WTC11 (cell line): ENCODE data around the gene TMEM238. TPM values are rescaled to one million over a fixed set of nuclear protein-coding genes. Genes with fewer than 3 reads are reported as not detected.

ENCODE experiments used
- CDX4 ChIP-seq: fragments of 250-450 bp; sonication (Bioruptor Pico); IDR thresholded peaks from 2 replicates; pipeline ENCODE4 v1.9.0; 2021; ENCODE audit warnings: moderate library complexity, mild to moderate bottlenecking, inconsistent platforms, borderline replicate concordance
- CREB1 ChIP-seq: sonication (generic); formaldehyde crosslinking; IDR thresholded peaks from 2 replicates; pipeline ENCODE4 v1.8.0; 2023; ENCODE audit warnings: mild to moderate bottlenecking, missing genetic modification reagents
- CREM ChIP-seq: sonication (generic); formaldehyde crosslinking; IDR thresholded peaks from 2 replicates; pipeline ENCODE4 v1.8.1; 2022; ENCODE audit warnings: mild to moderate bottlenecking, missing genetic modification reagents, moderate library complexity
- FOXP1 ChIP-seq: sonication (generic); formaldehyde crosslinking; IDR thresholded peaks from 2 replicates; pipeline ENCODE4 v1.8.0; 2022; ENCODE audit warnings: missing genetic modification reagents, mild to moderate bottlenecking, moderate library complexity, borderline replicate concordance
- FOXP4 ChIP-seq: sonication (generic); formaldehyde crosslinking; IDR thresholded peaks from 2 replicates; pipeline ENCODE4 v1.8.0; 2022; ENCODE audit warnings: mild to moderate bottlenecking, missing genetic modification reagents
- GTF2I ChIP-seq: fragments of 250-450 bp; sonication (Bioruptor Pico); conservative IDR thresholded peaks from 2 replicates; pipeline ENCODE4 v1.4.0; 2021; ENCODE audit warnings: mild to moderate bottlenecking
- JAZF1 ChIP-seq: fragments of 250-450 bp; sonication (Bioruptor Pico); IDR thresholded peaks from 2 replicates; pipeline ENCODE4 v1.9.0; 2021; ENCODE audit warnings: moderate library complexity, mild to moderate bottlenecking, inconsistent platforms
- KAT7 ChIP-seq: sonication (generic); formaldehyde crosslinking; IDR thresholded peaks from 2 replicates; pipeline ENCODE4 v1.8.1; 2023; ENCODE audit warnings: missing genetic modification reagents, mild to moderate bottlenecking, borderline replicate concordance
- NFE2L1 ChIP-seq: sonication (generic); formaldehyde crosslinking; IDR thresholded peaks from 2 replicates; pipeline ENCODE4 v1.8.1; 2023; ENCODE audit warnings: missing genetic modification reagents
- OVOL2 ChIP-seq: fragments of 250-450 bp; sonication (Bioruptor Pico); IDR thresholded peaks from 2 replicates; pipeline ENCODE4 v1.9.0; 2021; ENCODE audit warnings: mild to moderate bottlenecking, borderline replicate concordance
- PRDM15 ChIP-seq: sonication (generic); formaldehyde crosslinking; IDR thresholded peaks from 2 replicates; pipeline ENCODE4 v1.8.0; 2022; ENCODE audit warnings: missing genetic modification reagents
- TCF7 ChIP-seq: sonication (generic); formaldehyde crosslinking; IDR thresholded peaks from 2 replicates; pipeline ENCODE4 v1.8.0; 2022; ENCODE audit warnings: mild to moderate bottlenecking, low read depth, missing genetic modification reagents, moderate library complexity
- ZNF121 ChIP-seq: sonication (generic); formaldehyde crosslinking; IDR thresholded peaks from 2 replicates; pipeline ENCODE4 v1.8.0; 2023; ENCODE audit warnings: missing genetic modification reagents
- ZNF317 ChIP-seq: sonication (generic); formaldehyde crosslinking; IDR thresholded peaks from 2 replicates; pipeline ENCODE4 v1.8.1; 2023; ENCODE audit warnings: low read depth, mild to moderate bottlenecking, moderate library complexity, missing genetic modification reagents, borderline replicate concordance
- ZNF416 ChIP-seq: fragments of 250-450 bp; sonication (Bioruptor Pico); IDR thresholded peaks from 2 replicates; pipeline ENCODE4 v1.9.0; 2021; ENCODE audit warnings: mild to moderate bottlenecking, inconsistent platforms
- total RNA-seq: library from RNA; stranded (reverse); gene quantifications from 3 replicates; pipeline ENCODE4 v1.2.3, GENCODE V29; 2021
- TF ChIP-seq, protein P1 (sequence below): fragments of 200-600 bp; IDR thresholded peaks from 2 replicates; pipeline ENCODE4 v1.8.0; 2022; ENCODE audit warnings: antibody characterized with exemption
- TF ChIP-seq, protein P2 (sequence below): sonication (generic); formaldehyde crosslinking; IDR thresholded peaks from 2 replicates; pipeline ENCODE4 v1.8.1; 2022; ENCODE audit warnings: mild to moderate bottlenecking, moderate library complexity, missing genetic modification reagents
- TF ChIP-seq, protein P3 (sequence below): sonication (generic); formaldehyde crosslinking; IDR thresholded peaks from 2 replicates; pipeline ENCODE4 v1.8.1; 2023; ENCODE audit warnings: mild to moderate bottlenecking, missing genetic modification reagents
- TF ChIP-seq, protein P4 (sequence below): fragments of 250-450 bp; sonication (Bioruptor Pico); IDR thresholded peaks from 2 replicates; pipeline ENCODE4 v1.9.0; 2021; ENCODE audit warnings: mild to moderate bottlenecking
- TF ChIP-seq, protein P5 (sequence below): sonication (generic); formaldehyde crosslinking; IDR thresholded peaks from 2 replicates; pipeline ENCODE4 v1.8.1; 2023; ENCODE audit warnings: mild to moderate bottlenecking, moderate library complexity, missing genetic modification reagents
- TF ChIP-seq, protein P6 (sequence below): sonication (generic); formaldehyde crosslinking; IDR thresholded peaks from 2 replicates; pipeline ENCODE4 v1.8.1; 2022; ENCODE audit warnings: mild to moderate bottlenecking, missing genetic modification reagents, moderate library complexity, borderline replicate concordance

The TMEM238 gene
- total RNA-seq, 1 experiment from 2014 or later: 8.3 TPM

GRCh38 chr19:55385724-55386492 is 1.8 kb upstream of the TMEM238 start, which contains the start of gene RPL28 (continued):
- TF ChIP-seq, protein P1, sequence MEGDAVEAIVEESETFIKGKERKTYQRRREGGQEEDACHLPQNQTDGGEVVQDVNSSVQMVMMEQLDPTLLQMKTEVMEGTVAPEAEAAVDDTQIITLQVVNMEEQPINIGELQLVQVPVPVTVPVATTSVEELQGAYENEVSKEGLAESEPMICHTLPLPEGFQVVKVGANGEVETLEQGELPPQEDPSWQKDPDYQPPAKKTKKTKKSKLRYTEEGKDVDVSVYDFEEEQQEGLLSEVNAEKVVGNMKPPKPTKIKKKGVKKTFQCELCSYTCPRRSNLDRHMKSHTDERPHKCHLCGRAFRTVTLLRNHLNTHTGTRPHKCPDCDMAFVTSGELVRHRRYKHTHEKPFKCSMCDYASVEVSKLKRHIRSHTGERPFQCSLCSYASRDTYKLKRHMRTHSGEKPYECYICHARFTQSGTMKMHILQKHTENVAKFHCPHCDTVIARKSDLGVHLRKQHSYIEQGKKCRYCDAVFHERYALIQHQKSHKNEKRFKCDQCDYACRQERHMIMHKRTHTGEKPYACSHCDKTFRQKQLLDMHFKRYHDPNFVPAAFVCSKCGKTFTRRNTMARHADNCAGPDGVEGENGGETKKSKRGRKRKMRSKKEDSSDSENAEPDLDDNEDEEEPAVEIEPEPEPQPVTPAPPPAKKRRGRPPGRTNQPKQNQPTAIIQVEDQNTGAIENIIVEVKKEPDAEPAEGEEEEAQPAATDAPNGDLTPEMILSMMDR: no peak
- 0 out of 2 replicates have a peak, but pooled peaks have one; percentile 54 for TF ChIP-seq CREB1 (CRISPR knock-in tag)
- no peak for TF ChIP-seq ZNF121 (CRISPR knock-in tag)
- TF ChIP-seq FOXP4: peak; percentile 54; the same call in 1 of the 2 replicates
- no peak for TF ChIP-seq GTF2I (CRISPR knock-in tag)
- no peak for TF ChIP-seq TCF7 (CRISPR knock-in tag)
- TF ChIP-seq CDX4 (CRISPR knock-in tag): no peak
- TF ChIP-seq PRDM15 (CRISPR knock-in tag): no peak
- TF ChIP-seq, protein P2, sequence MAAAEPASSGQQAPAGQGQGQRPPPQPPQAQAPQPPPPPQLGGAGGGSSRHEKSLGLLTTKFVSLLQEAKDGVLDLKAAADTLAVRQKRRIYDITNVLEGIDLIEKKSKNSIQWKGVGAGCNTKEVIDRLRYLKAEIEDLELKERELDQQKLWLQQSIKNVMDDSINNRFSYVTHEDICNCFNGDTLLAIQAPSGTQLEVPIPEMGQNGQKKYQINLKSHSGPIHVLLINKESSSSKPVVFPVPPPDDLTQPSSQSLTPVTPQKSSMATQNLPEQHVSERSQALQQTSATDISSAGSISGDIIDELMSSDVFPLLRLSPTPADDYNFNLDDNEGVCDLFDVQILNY (CRISPR knock-in tag): no peak
- TF ChIP-seq, protein P3, sequence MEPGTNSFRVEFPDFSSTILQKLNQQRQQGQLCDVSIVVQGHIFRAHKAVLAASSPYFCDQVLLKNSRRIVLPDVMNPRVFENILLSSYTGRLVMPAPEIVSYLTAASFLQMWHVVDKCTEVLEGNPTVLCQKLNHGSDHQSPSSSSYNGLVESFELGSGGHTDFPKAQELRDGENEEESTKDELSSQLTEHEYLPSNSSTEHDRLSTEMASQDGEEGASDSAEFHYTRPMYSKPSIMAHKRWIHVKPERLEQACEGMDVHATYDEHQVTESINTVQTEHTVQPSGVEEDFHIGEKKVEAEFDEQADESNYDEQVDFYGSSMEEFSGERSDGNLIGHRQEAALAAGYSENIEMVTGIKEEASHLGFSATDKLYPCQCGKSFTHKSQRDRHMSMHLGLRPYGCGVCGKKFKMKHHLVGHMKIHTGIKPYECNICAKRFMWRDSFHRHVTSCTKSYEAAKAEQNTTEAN (CRISPR knock-in tag): no peak
- TF ChIP-seq, protein P4, sequence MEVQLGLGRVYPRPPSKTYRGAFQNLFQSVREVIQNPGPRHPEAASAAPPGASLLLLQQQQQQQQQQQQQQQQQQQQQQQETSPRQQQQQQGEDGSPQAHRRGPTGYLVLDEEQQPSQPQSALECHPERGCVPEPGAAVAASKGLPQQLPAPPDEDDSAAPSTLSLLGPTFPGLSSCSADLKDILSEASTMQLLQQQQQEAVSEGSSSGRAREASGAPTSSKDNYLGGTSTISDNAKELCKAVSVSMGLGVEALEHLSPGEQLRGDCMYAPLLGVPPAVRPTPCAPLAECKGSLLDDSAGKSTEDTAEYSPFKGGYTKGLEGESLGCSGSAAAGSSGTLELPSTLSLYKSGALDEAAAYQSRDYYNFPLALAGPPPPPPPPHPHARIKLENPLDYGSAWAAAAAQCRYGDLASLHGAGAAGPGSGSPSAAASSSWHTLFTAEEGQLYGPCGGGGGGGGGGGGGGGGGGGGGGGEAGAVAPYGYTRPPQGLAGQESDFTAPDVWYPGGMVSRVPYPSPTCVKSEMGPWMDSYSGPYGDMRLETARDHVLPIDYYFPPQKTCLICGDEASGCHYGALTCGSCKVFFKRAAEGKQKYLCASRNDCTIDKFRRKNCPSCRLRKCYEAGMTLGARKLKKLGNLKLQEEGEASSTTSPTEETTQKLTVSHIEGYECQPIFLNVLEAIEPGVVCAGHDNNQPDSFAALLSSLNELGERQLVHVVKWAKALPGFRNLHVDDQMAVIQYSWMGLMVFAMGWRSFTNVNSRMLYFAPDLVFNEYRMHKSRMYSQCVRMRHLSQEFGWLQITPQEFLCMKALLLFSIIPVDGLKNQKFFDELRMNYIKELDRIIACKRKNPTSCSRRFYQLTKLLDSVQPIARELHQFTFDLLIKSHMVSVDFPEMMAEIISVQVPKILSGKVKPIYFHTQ (CRISPR knock-in tag): no peak
- TF ChIP-seq, protein P5, sequence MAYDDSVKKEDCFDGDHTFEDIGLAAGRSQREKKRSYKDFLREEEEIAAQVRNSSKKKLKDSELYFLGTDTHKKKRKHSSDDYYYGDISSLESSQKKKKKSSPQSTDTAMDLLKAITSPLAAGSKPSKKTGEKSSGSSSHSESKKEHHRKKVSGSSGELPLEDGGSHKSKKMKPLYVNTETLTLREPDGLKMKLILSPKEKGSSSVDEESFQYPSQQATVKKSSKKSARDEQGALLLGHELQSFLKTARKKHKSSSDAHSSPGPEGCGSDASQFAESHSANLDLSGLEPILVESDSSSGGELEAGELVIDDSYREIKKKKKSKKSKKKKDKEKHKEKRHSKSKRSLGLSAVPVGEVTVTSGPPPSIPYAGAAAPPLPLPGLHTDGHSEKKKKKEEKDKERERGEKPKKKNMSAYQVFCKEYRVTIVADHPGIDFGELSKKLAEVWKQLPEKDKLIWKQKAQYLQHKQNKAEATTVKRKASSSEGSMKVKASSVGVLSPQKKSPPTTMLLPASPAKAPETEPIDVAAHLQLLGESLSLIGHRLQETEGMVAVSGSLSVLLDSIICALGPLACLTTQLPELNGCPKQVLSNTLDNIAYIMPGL: 0 out of 2 replicates have a peak, but pooled peaks have one; percentile 12
- TF ChIP-seq OVOL2 (CRISPR knock-in tag): no peak
- no peak for TF ChIP-seq JAZF1 (CRISPR knock-in tag)
- peak; percentile 75; the same call in 1 of the 2 replicates for TF ChIP-seq KAT7 (CRISPR knock-in tag)
- TF ChIP-seq ZNF416 (CRISPR knock-in tag): no peak
- TF ChIP-seq, protein P6, sequence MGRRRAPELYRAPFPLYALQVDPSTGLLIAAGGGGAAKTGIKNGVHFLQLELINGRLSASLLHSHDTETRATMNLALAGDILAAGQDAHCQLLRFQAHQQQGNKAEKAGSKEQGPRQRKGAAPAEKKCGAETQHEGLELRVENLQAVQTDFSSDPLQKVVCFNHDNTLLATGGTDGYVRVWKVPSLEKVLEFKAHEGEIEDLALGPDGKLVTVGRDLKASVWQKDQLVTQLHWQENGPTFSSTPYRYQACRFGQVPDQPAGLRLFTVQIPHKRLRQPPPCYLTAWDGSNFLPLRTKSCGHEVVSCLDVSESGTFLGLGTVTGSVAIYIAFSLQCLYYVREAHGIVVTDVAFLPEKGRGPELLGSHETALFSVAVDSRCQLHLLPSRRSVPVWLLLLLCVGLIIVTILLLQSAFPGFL (CRISPR knock-in tag): no peak
- no peak; the same call in 1 of the 2 replicates for TF ChIP-seq NFE2L1 (CRISPR knock-in tag)
- no peak for TF ChIP-seq ZNF317 (CRISPR knock-in tag)
- peak; percentile 81; the same call in 1 of the 2 replicates for TF ChIP-seq FOXP1 (CRISPR knock-in tag)
- peak; percentile 84; the same call in 1 of the 2 replicates for TF ChIP-seq CREM (CRISPR knock-in tag)
